SH-SY5Y (cell line): ENCODE data around the gene ZKSCAN2.

Experiments
- GATA2 ChIP-seq: IDR thresholded peaks from 2 replicates; pipeline ENCODE4 v1.6.1; 2011; ENCODE audit warnings: mild to moderate bottlenecking, low read depth, low read length
- GATA3 ChIP-seq: IDR thresholded peaks from 2 replicates; pipeline ENCODE4 v1.6.1; 2011; ENCODE audit warnings: low read depth, mild to moderate bottlenecking, low read length, moderate library complexity

DNA sequence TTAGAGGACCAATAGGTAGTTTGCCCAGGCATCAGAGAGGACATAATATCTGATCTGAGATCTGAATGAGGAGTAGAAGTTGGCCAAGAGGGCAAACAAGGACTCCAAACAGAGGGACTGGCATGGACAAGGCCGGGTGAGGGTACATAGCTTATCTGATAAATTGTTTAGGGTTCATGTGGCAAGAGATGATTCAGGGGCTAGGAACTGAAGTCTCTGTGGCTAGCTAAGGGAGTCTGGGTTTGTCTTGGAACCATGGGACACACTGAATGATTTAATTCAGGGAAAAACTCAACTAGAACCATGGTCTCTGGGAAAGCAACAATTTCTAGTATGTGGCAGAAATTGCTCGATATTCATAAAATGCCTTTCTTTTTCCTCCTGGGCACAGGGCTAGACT lies 45.0 kb downstream of the ZKSCAN2 start:
- TF ChIP-seq GATA2 = no peak
- no peak for TF ChIP-seq GATA3
